GM18498 (cell line): ENCODE data around the gene ABLIM1.

Source experiments
- ATAC-seq: cut with Tn5 transposase; IDR thresholded peaks from one replicate; pipeline ENCODE4 v1.9.1; 2021; ENCODE audit warnings: mild to moderate bottlenecking, moderate library complexity; ENCODE audit not compliant: unreplicated experiment

Gene ABLIM1

DNA sequence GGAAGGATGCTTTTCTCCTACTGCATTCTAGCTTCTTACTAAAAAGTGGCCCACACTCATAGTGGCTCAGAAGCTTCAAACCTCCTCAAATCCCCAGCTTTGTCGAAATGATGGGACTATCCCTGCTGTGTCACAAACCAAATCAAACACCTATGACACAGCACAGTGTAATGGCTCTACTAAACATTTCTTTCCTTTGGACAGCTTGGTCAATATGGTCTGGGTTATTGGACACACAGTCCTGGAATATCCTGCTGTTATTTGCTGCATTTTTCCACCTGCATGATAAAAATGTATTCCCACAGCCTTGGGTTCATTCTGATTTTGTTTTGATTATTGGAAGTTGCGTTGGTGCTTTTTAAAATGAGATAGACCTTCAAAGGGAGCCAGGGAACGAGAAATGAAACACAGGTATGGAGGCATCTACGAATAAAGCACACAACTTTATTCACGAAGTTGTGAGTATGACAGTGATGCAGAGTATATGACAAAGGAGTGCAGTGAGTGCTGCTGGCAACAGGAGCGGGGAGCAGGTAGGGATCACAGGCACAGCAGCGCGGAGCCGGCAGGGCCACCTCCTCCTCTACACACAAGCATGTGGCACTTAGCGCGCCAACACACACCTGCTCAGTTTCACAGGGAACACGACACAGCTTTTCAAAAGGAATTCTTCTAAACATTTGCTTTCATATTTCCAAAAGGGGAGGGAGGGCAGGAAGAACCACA lies 227.2 kb downstream of the ABLIM1 start:
- ATAC-seq: no peak

- ATAC-seq: no peak
Measured at GRCh38 chr10:114429581-114430335, 228.3 kb downstream of the ABLIM1 start.

GRCh38 chr10:114427124-114427852 lies 230.8 kb downstream of the ABLIM1 start:
- no peak for ATAC-seq

DNA sequence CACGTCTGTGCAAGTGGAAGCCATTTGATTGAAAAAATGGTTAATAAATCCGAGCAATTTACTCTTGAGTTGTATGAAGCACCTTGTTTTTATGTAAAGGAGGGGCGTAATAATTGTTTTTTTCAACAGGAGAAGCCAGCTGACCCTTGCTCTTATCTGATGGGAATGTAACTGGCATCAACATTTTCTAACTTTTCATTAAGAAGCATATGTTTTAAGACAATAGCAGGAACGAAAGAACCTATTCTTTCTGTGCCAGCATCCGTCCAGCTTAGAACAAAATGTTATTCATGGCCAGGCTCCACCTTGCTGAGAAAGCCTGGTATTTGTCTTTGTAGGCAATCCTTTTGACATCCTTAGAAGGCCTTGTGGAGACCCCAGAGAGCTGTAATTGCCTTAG lies 231.6 kb downstream of the ABLIM1 start:
- ATAC-seq: no peak

DNA sequence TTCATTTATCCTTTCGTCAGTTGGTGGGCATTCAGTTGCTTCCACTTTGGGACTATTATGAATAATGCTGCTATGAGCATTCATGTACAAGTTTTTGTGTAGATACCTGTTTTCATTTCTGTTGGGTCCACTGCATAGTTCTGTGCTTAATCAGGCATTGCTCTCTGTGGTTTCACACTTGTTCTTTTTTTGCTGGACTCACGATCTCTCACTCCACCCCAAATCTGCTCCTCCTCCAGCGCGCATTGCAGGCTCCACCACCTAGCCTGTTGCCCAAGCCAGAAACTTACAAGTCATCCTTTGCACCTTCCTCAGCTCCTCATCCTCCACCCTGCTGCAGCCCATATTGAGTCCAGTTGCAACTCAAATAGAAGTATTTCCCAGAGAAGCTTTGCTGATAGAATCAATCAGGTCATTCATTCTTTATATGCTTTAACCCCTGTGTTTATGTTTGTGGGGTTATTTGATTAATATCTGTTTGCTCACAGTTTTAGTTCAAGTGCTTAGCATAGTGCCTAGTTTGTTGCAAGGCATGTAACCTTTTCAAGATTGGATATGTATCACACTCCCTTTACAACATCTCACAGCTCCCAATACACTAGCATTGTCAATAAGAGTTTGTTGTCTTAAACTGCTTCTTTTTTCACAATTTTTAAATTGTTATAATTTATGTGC lies 237.1 kb downstream of the ABLIM1 start:
- peak; percentile 82 for ATAC-seq

- no peak for ATAC-seq
Measured at GRCh38 chr10:114418109-114418508, 240.0 kb downstream of the ABLIM1 start.

- ATAC-seq: no peak
Measured at GRCh38 chr10:114412907-114413797, 244.9 kb downstream of the ABLIM1 start.

- ATAC-seq: no peak
Measured at GRCh38 chr10:114408968-114409444, 249.1 kb downstream of the ABLIM1 start.

DNA sequence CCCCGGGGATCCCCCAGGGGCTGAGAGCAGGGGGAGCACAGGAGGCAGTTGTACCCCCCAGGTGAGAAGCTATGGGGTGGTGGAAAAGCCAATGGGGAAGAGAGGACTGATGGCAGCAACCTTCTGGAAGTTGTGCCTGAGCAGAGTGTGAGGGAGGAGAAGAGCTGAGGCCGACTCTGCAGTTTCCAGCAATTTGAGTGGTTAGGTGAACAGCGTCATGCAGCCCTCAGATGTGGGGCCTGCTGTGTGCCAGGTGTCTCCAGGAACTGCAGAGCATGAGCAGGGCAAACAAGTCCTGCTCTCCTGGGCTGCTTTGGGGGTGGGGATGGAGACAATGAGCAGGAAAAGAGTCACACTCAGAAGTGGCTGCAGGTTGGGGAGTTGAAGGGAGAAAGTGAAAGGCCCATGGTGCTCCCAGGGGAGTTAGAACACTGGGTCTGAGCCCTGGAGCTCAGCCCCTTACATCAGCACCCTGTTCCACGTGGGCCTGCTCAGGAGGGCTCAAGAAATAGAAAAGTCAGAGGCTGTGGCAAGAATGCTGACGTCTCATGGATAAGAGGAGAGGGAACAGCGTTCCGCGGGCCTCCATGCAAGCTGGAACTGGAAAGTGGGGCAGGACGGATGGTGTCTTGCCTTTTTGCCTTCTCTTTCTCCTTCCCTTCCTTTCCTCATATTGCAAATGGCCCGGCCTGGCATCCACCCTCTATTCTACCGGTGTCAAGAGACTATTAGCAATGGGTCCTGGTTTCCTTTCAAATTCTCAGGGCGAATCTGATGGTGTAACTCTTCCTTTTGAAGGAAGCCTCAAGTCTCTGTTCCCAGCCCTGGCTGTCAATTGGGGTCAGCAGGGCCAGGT lies 249.7 kb downstream of the ABLIM1 start:
- ATAC-seq: no peak

DNA sequence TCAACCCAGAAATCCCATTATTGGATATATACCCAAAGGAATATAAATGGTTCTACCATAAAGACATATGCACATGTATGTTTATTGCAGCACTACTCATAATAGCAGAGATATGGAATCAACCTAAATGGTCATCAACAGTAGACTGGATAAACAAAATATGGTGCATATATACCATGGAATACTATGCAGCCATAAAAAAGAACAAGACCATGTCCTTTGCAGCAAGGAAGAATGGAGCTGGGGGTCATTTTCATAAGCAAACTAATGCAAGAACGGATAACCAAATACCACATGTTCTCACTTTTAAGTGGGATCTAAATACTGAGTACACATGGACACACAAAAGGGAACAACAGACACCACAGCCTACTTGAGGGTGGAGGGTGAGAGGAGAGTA lies 251.6 kb downstream of the ABLIM1 start:
- ATAC-seq: no peak

- ATAC-seq: no peak
Measured at GRCh38 chr10:114405011-114405350, 253.1 kb downstream of the ABLIM1 start.

DNA sequence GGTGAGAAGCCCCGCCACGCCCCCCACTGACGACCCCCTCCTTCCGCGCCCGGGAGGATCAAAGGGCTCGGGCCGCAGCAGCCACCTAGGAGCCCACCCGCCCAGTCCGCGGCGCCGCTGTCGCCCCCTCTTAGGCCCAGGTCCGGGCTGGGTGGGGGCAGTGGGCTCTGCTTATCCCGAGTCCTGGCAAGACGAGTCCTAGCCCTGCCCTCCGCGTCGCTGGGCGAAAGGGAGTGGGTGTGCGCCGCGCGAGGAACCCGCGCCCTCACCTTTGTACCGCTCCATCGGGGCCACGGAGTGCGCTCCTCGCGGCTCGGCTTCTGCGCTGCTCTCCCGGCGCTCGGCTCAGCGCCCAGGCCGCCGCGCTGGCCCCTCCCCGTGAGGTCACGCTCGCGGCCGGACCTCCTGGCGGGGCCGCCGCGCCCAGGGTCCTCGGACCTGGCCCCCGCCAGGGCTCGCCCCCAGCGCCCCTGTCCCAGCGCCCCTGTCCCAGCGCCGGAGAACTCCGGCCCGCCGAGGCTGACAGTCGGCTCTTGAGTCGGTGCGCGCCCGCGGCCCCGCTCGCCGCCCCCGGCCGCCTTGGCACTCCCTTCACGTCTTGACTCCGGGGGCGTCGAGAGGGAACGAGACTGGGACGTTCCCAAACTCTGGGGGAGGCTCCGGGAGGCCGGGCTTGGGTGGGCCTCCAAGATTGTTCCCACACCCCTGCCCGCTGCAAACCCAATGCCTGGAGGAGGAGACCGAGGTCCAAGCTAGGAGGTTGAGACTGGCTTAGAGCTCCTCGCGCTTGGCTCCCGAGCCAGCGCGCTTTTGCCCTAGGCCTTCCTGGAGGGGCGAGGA lies 253.7 kb downstream of the ABLIM1 start, which contains the start of gene AFAP1L2:
TSS of gene AFAP1L2 (minus strand) at position 332 of the 840 bp plus-strand sequence. CDS start at position 285, 47 bp downstream.
- no peak for ATAC-seq

DNA sequence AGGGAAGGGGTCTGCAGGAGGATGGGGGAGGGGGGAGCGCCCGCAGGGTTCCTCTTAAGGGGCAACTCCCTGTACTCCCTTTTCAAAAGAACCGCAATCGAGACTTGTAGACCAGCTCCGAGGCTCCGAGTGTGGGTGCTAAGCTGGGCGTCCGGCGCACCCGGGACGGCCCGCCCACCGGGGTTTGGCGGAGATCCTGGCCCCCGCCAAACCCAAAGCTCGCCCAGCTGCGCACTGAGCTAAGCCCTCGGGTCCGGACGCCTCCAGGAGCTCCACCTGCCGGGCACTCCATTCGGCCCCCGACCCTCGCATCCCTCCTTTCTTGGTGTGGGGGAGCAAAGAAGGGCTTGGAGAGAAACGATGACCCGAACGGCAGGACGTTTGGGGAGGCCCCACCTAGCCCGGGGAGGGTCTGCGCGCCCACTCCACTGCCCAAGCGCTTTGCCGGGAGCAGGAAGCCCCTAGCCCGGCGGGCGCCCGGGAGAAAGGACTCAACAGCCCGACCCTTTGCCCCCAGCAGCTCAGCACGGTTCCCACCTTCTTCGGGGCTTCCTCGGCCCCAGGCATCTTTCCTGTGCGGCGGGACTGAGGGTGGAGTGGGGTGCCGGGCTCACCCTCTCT lies 254.4 kb downstream of the ABLIM1 start:
- no peak for ATAC-seq

GRCh38 chr10:114402871-114403540 lies 255.1 kb downstream of the ABLIM1 start:
- ATAC-seq: no peak

DNA sequence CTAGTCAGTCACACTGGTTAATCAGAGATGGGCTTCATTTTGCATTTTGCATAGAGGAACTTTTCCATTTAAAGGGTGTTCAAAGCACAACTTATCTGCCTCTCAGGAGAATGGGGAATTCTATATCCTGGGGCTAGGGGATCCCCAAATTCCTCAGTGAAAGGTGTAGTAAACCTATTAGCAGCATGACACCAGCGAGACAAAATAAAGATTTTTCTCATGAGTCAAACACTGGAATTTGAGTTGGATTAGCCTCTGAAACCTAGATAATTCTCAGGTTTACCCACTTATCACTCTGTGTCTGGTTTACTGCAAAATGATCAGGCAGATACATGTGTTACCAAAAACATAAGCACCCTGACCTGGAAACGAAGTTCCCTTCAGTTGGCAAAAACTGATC lies 255.8 kb downstream of the ABLIM1 start:
- ATAC-seq: no peak

DNA sequence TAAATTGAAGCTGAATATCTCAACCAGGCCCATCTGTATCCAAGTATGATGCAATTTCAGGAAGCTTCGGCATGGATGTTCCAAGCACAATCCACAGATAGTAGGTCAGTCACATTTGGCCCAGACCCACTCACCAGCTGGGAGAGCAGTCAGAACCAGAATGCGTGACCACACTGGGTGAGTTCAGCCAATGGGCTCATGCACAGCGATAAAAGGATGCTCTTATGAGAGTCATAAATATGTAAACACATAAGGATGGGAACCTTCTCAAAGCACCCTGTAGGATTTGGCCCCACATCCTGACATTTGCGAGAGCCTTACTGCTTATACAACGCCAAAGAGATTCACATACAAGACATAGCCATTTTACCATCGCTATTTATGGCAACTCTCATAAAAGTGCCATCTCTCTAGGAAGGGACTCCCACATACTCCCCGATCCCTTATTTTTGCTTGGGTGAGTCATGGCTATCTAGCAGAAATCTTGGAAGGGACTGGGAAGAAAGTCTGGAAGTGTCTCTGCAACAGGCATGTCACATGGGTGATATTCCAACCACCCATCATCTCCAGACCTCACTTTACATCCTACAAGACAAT lies 256.8 kb downstream of the ABLIM1 start:
- ATAC-seq: no peak

- no peak for ATAC-seq
Measured at GRCh38 chr10:114400091-114400490, 258.0 kb downstream of the ABLIM1 start.
